H1 (cell line): ENCODE results near the gene ABCC10. TPM values are rescaled to one million over a fixed set of nuclear protein-coding genes. Genes with fewer than 3 reads are reported as not detected.

ENCODE experiments used
- CTCF ChIA-PET: fragments of 300-600 bp; sonication (Branson Sonifier 250); formaldehyde crosslinking; loops from one replicate; lab custom pipeline; 2021; ENCODE audit not compliant: partially characterized antibody; lab: Charles Lee
- POLR2A ChIA-PET: fragments of 300-600 bp; sonication (Branson Sonifier 250); formaldehyde crosslinking; loops from one replicate; lab custom pipeline; 2021; ENCODE audit warnings: inconsistent platforms; ENCODE audit not compliant: partially characterized antibody; lab: Charles Lee
- DNase-seq, 2 experiments: peaks; one replicate each; pipeline versions ENCODE4 v3.0.0 to v3.0.0-alpha.2; 2010 to 2022; ENCODE audit warnings: low spot score in 2 of 2, low read depth in 1 of 2, mixed read lengths in 1 of 2
- FAIRE-seq: peaks from 2 replicates; lab custom pipeline; 2011; peaks lifted over from hg19 to GRCh38; lab: Jason Lieb, UNC
- H2AFZ ChIP-seq: 2 replicates; pipeline ENCODE4 v1.8.1; 2012; ENCODE audit warnings: low read length, inconsistent platforms
- H2AK5ac ChIP-seq: 2 replicates; pipeline ENCODE4 v1.6.1; 2013; ENCODE audit warnings: low read depth, low read length
- H2BK120ac ChIP-seq: replicated peaks from 2 replicates; pipeline ENCODE3; 2013; ENCODE audit warnings: low read depth, low read length, inconsistent platforms
- H2BK12ac ChIP-seq: 2 replicates; pipeline ENCODE4 v1.6.1; 2013; ENCODE audit warnings: low read depth, low read length
- H2BK15ac ChIP-seq: 2 replicates; pipeline ENCODE4 v1.6.1; 2013; ENCODE audit warnings: low read length
- H2BK20ac ChIP-seq: 2 replicates; pipeline ENCODE4 v1.6.1; 2013; ENCODE audit warnings: low read length
- H2BK5ac ChIP-seq: 2 replicates; pipeline ENCODE4 v1.6.1; 2013; ENCODE audit warnings: low read depth, low read length
- H3K14ac ChIP-seq: 2 replicates; pipeline ENCODE4 v1.6.1; 2013; ENCODE audit warnings: inconsistent platforms; ENCODE audit not compliant: insufficient read length
- H3K18ac ChIP-seq: 2 replicates; pipeline ENCODE4 v1.6.1; 2013; ENCODE audit warnings: low read length; ENCODE audit errors: extremely low read depth
- H3K23ac ChIP-seq: 2 replicates; pipeline ENCODE4 v1.6.1; 2013; ENCODE audit warnings: inconsistent platforms; ENCODE audit not compliant: insufficient read length
- H3K23me2 ChIP-seq: 2 replicates; pipeline ENCODE4 v1.6.1; 2013; ENCODE audit warnings: low read depth, low read length
- H3K27ac ChIP-seq: 2 replicates; pipeline ENCODE4 v1.6.1; 2011; ENCODE audit warnings: low read depth, low read length, inconsistent platforms
- H3K27me3 ChIP-seq, 4 experiments: replicated peaks in 1 of 4; 1 replicate in 1 of 4; 2 replicates in 3 of 4; pipeline versions ENCODE4 v1.6.1 to v1.8.1; 2011 to 2013; ENCODE audit warnings: low read length in 3 of 4, mild to moderate bottlenecking in 3 of 4, inconsistent platforms in 2 of 4, mixed read lengths in 2 of 4, moderate library complexity in 1 of 4; ENCODE audit not compliant: control insufficient read depth in 3 of 4, insufficient read depth in 3 of 4; ENCODE audit errors: extremely low read depth in 1 of 4
- H3K36me3 ChIP-seq, 4 experiments: 2 replicates each; pipeline versions ENCODE4 v1.6.1 to v1.8.1; 2011 to 2013; ENCODE audit warnings: mild to moderate bottlenecking in 4 of 4, low read length in 3 of 4, moderate library complexity in 2 of 4, control low read depth in 1 of 4, inconsistent platforms in 1 of 4; ENCODE audit not compliant: insufficient read depth in 4 of 4, control insufficient read depth in 2 of 4
- H3K4ac ChIP-seq: replicated peaks from 2 replicates; pipeline ENCODE3; 2013; ENCODE audit warnings: low read length, low read depth, mixed read lengths, inconsistent platforms; ENCODE audit not compliant: insufficient read length
- H3K4me1 ChIP-seq, 4 experiments: replicated peaks in 1 of 4; 1 replicate in 1 of 4; 2 replicates in 3 of 4; pipeline versions ENCODE4 v1.6.1 to v1.8.1; 2011 to 2013; ENCODE audit warnings: low read length in 3 of 4, inconsistent platforms in 2 of 4, mixed read lengths in 1 of 4; ENCODE audit not compliant: insufficient read depth in 4 of 4, control insufficient read depth in 3 of 4
- H3K4me2 ChIP-seq, 2 experiments: 2 replicates each; pipeline versions ENCODE4 v1.6.1 to v1.8.1; 2011 to 2013; ENCODE audit warnings: low read depth in 2 of 2, low read length in 2 of 2, control low read depth in 1 of 2, inconsistent platforms in 1 of 2, mild to moderate bottlenecking in 1 of 2; ENCODE audit not compliant: insufficient read depth in 1 of 2
- H3K4me3 ChIP-seq, 4 experiments: fragments of 200-600, 300-600 bp in 1 of 4; sonication (generic), shearing (Covaris generic), sonication (Bioruptor Twin) in 1 of 4; 2 replicates each; pipeline versions ENCODE4 v1.5.1 to v1.8.1; 2011 to 2016; ENCODE audit warnings: low read length in 4 of 4, low read depth in 3 of 4, control low read depth in 2 of 4, inconsistent platforms in 2 of 4, mild to moderate bottlenecking in 2 of 4, mixed read lengths in 1 of 4, moderate library complexity in 1 of 4; ENCODE audit not compliant: insufficient read depth in 2 of 4; ENCODE audit errors: extremely low read depth in 1 of 4
- H3K56ac ChIP-seq: replicated peaks from 2 replicates; pipeline ENCODE3; 2013; ENCODE audit warnings: low read depth, mild to moderate bottlenecking, mixed read lengths, low read length, inconsistent platforms; ENCODE audit not compliant: insufficient read length
- H3K79me1 ChIP-seq: 2 replicates; pipeline ENCODE4 v1.6.1; 2013; ENCODE audit warnings: low read depth, low read length, control low read depth
- H3K79me2 ChIP-seq, 2 experiments: 2 replicates each; pipeline versions ENCODE4 v1.6.1 to v1.8.1; 2012 to 2013; ENCODE audit warnings: low read length in 2 of 2, mild to moderate bottlenecking in 2 of 2, inconsistent platforms in 1 of 2; ENCODE audit not compliant: insufficient read depth in 2 of 2, control insufficient read depth in 1 of 2
- H3K9ac ChIP-seq, 4 experiments: replicated peaks in 1 of 4; 1 replicate in 1 of 4; 2 replicates in 3 of 4; pipeline versions ENCODE4 v1.6.1 to v1.8.1; 2011 to 2013; ENCODE audit warnings: low read depth in 3 of 4, low read length in 3 of 4, control low read depth in 2 of 4, mild to moderate bottlenecking in 2 of 4, moderate library complexity in 2 of 4, inconsistent platforms in 1 of 4; ENCODE audit errors: extremely low read depth in 1 of 4
- H3K9me3 ChIP-seq, 2 experiments: 2 replicates each; pipeline versions ENCODE4 v1.6.1 to v1.8.1; 2012 to 2013; ENCODE audit warnings: mild to moderate bottlenecking in 2 of 2, moderate library complexity in 2 of 2, control low read depth in 1 of 2, inconsistent platforms in 1 of 2, low read depth in 1 of 2, low read length in 1 of 2, mixed read lengths in 1 of 2; ENCODE audit not compliant: insufficient read depth in 2 of 2
- H4K20me1 ChIP-seq, 2 experiments: replicated peaks in 1 of 2; 2 replicates each; pipeline versions ENCODE3 to v1.8.1; 2011 to 2013; ENCODE audit warnings: inconsistent platforms in 2 of 2, low read length in 2 of 2, mild to moderate bottlenecking in 1 of 2; ENCODE audit not compliant: insufficient read depth in 2 of 2, control insufficient read depth in 1 of 2
- H4K5ac ChIP-seq: 2 replicates; pipeline ENCODE4 v1.6.1; 2013; ENCODE audit warnings: low read length, low read depth, mixed read lengths, inconsistent platforms; ENCODE audit not compliant: insufficient read length
- H4K8ac ChIP-seq: 2 replicates; pipeline ENCODE4 v1.8.0; 2013; ENCODE audit warnings: mild to moderate bottlenecking, moderate library complexity, low read length, inconsistent platforms; ENCODE audit not compliant: insufficient read depth; ENCODE audit errors: extremely low read depth
- H4K91ac ChIP-seq: replicated peaks from 2 replicates; pipeline ENCODE3; 2013; ENCODE audit warnings: low read length, mixed read lengths, inconsistent platforms; ENCODE audit not compliant: insufficient read length
- ASH2L ChIP-seq: fragments of 200-600, 300-600 bp; sonication (generic); IDR thresholded peaks from one replicate; pipeline ENCODE4 v1.7.1; 2017; ENCODE audit warnings: low read length
- BRCA1 ChIP-seq: IDR thresholded peaks from 2 replicates; pipeline ENCODE4 v1.6.1; 2012; ENCODE audit warnings: low read depth, low read length, improper control_type of control experiment
- EP300 ChIP-seq, 2 experiments: IDR thresholded peaks; 1 replicate in 1 of 2; 2 replicates in 1 of 2; pipeline ENCODE4 v1.6.1; 2011 to 2012; ENCODE audit warnings: low read depth in 2 of 2, low read length in 2 of 2, mild to moderate bottlenecking in 2 of 2, borderline replicate concordance in 1 of 2, inconsistent platforms in 1 of 2, moderate library complexity in 1 of 2
- EZH2 ChIP-seq: fragments of 200-600 bp; sonication (generic); IDR thresholded peaks from 2 replicates; pipeline ENCODE4 v1.7.1; 2012; ENCODE audit warnings: low read depth, mild to moderate bottlenecking, moderate library complexity, low read length, inconsistent platforms; ENCODE audit not compliant: severe bottlenecking
- FOSL1 ChIP-seq: IDR thresholded peaks from 2 replicates; pipeline ENCODE4 v1.6.1; 2011; ENCODE audit warnings: mild to moderate bottlenecking, low read depth, low read length, moderate library complexity; ENCODE audit not compliant: insufficient read depth
- GTF2F1 ChIP-seq: IDR thresholded peaks from 2 replicates; pipeline ENCODE4 v1.6.1; 2012; ENCODE audit warnings: low read depth, low read length, improper control_type of control experiment, borderline replicate concordance
- KDM4A ChIP-seq: IDR thresholded peaks from one replicate; pipeline ENCODE4 v1.7.1; 2012; ENCODE audit warnings: low read depth, mild to moderate bottlenecking, moderate library complexity, low read length, inconsistent platforms; ENCODE audit not compliant: severe bottlenecking
- NANOG ChIP-seq: IDR thresholded peaks from 2 replicates; pipeline ENCODE4 v1.6.1; 2011; ENCODE audit warnings: low read length, low read depth, mild to moderate bottlenecking, inconsistent platforms; ENCODE audit not compliant: insufficient read depth, poor library complexity, severe bottlenecking
- RBBP5 ChIP-seq: IDR thresholded peaks from 2 replicates; pipeline ENCODE4 v1.7.1; 2012; ENCODE audit warnings: low read depth, mild to moderate bottlenecking, inconsistent platforms, low read length, moderate library complexity, borderline replicate concordance
- SIX5 ChIP-seq: IDR thresholded peaks from 2 replicates; pipeline ENCODE4 v1.6.1; 2011; ENCODE audit warnings: mild to moderate bottlenecking, low read depth, low read length
- TEAD4 ChIP-seq: IDR thresholded peaks from 2 replicates; pipeline ENCODE4 v1.6.1; 2012; ENCODE audit warnings: low read depth, low read length, inconsistent platforms, mixed read lengths
- WGBS, 2 experiments: shearing (Covaris generic) in 1 of 2; methylation state at CpG; one replicate each; pipeline versions ENCODE4 v1.1.6 to v1.1.7; 2013 to 2015; ENCODE audit warnings: low lambda C conversion rate in 2 of 2, mixed read lengths in 2 of 2, inconsistent platforms in 1 of 2, low coverage in 1 of 2, missing lambda C conversion rate in 1 of 2; ENCODE audit not compliant: insufficient replicate concordance in 2 of 2, insufficient coverage in 1 of 2, insufficient read length in 1 of 2; ENCODE audit errors: extremely low coverage in 1 of 2, missing lambda C conversion rate in 1 of 2; 5-methylcytosine and 5-hydroxymethylcytosine counted together
- polyA plus RNA-seq, 7 experiments: library from polyadenylated mRNA; depleted of rRNA in 3 of 7; stranded (reverse) in 5 of 7; unstranded in 2 of 7; fragments of >200 nt in 5 of 7; fragments of 200-250 nt in 2 of 7; gene quantifications; 1 replicate in 5 of 7; 2 replicates in 1 of 7; 4 replicates in 1 of 7; pipeline versions ENCODE4 v1.2.1 to v1.2.3, GENCODE V29; 2011 to 2013; ENCODE audit warnings: missing spikeins in 2 of 7, mixed read lengths in 2 of 7
- total RNA-seq: library from RNA; stranded (reverse); fragmentation: NEBNext Ultra II Directional; extraction: Animal tissue kit (Norgen Biotek cat#: 25700); gene quantifications from 2 replicates; pipeline ENCODE4 v1.2.1, GENCODE V29; 2021

ABCC10 gene
- total and polyA plus RNA-seq, 2 of the 8 experiments (the other 6 are each of a cell fraction or from before 2014, with no cell fraction given) = 15.5 to 24.6 TPM

GRCh38 chr6:43499028-43499815 is 71.9 kb downstream of the ABCC10 start:
- Histone ChIP-seq H2BK20ac (no peak overlapping the region), H3K56ac (no peak overlapping the region), H2BK5ac (no peak overlapping the region), H3K36me3 (peaks cover 16 to 46% (median 34%) of the 10 kb centered on the region in 4 experiments; a peak in 7 of 8 replicates), H3K4ac (no peak overlapping the region), H3K79me2 (peaks cover 4 to 14% of the 10 kb centered on the region in 2 experiments; a peak in 3 of 4 replicates), H3K23ac (no peak overlapping the region), H4K8ac (no peak overlapping the region), H3K27me3 (no peaks in the 10 kb centered on the region), H4K91ac (no peak overlapping the region), H4K20me1 (peaks cover 4 to 13% of the 10 kb centered on the region in 2 experiments), H3K4me2 (no peak overlapping the region), H3K9ac (no peak overlapping the region), H3K27ac (no peak overlapping the region), H3K4me3 (no peak overlapping the region), H4K5ac (no peak overlapping the region), H2BK12ac (no peak overlapping the region), H3K23me2 (no peaks in the 10 kb centered on the region), H3K18ac (no peak overlapping the region), H2AFZ (no peak overlapping the region), H3K4me1 (peaks cover 4 to 12% (median 7%) of the 10 kb centered on the region in 4 experiments), H2BK15ac (no peak overlapping the region), H3K9me3 (no peaks in the 10 kb centered on the region), H2AK5ac (no peak overlapping the region), H3K79me1 (peaks cover 7% of the 10 kb centered on the region; the same call in 1 of the 2 replicates), H2BK120ac (no peak overlapping the region), H3K14ac (no peak overlapping the region)
- DNase-seq = no peak
- ChIA-PET CTCF (interaction anchor here (0.6 to 32.9 kb wide), 9 partner anchors 1 to 815 kb away, joined by 3 to 536 read pairs (median 5); partner anchors contain the start of genes DLK2, LRRC73 and TJAP1), POLR2A (interaction anchor here (0.6 to 2.4 kb wide), 3 partner anchors 11 to 14 kb away, joined by 3 to 9 read pairs (median 6); partner anchors contain the start of gene LRRC73)
- WGBS, 2 experiments = 93% methylated on average over 12 of the region's 12 CpGs; no CpG with 5 or more reads in 1 of the 2 experiments
- TF ChIP-seq EZH2 (no peak), RBBP5 (no peak), NANOG (no peak), EP300 (IDR thresholded peaks at IDR 0.05; ENCODE audit: borderline replicate concordance in 1 of 2, low read depth in 2 of 2, low read length in 2 of 2) (no peak), TEAD4 (no peak), FOSL1 (no peak), GTF2F1 (no peak), ASH2L (no peak), BRCA1 (no peak), SIX5 (no peak), KDM4A (no peak)
- no peak for FAIRE-seq
